Neuronal stem cell (in vitro differentiated cells): ENCODE results near the gene ACTN4.

Source experiments
- DNase-seq: peaks from one replicate; pipeline ENCODE4 v3.0.0-alpha.2; 2013; ENCODE audit warnings: low spot score
- H2AFZ ChIP-seq: one replicate; pipeline ENCODE4 v1.6.1; 2013; ENCODE audit warnings: mild to moderate bottlenecking, low read length, inconsistent platforms
- H2AK5ac ChIP-seq: 2 replicates; pipeline ENCODE4 v1.6.1; 2013; ENCODE audit warnings: low read depth, mild to moderate bottlenecking, inconsistent platforms, low read length, moderate library complexity, mixed read lengths
- H2BK120ac ChIP-seq: 2 replicates; pipeline ENCODE4 v1.6.1; 2013; ENCODE audit warnings: low read depth, mild to moderate bottlenecking, inconsistent platforms, low read length, moderate library complexity, mixed read lengths
- H2BK12ac ChIP-seq: one replicate; pipeline ENCODE4 v1.6.1; 2013; ENCODE audit warnings: low read length, inconsistent platforms
- H2BK15ac ChIP-seq: 2 replicates; pipeline ENCODE4 v1.6.1; 2013; ENCODE audit warnings: mild to moderate bottlenecking, low read length, inconsistent platforms, mixed read lengths
- H2BK5ac ChIP-seq: one replicate; pipeline ENCODE4 v1.6.1; 2013; ENCODE audit warnings: inconsistent platforms, mild to moderate bottlenecking, low read length, moderate library complexity
- H3K14ac ChIP-seq: one replicate; pipeline ENCODE4 v1.6.1; 2013; ENCODE audit warnings: low read length, inconsistent platforms
- H3K18ac ChIP-seq: 2 replicates; pipeline ENCODE4 v1.6.1; 2013; ENCODE audit warnings: low read length, inconsistent platforms
- H3K23ac ChIP-seq: 2 replicates; pipeline ENCODE4 v1.6.1; 2013; ENCODE audit warnings: low read depth, mild to moderate bottlenecking, mixed read lengths, low read length, inconsistent platforms; ENCODE audit not compliant: poor library complexity
- H3K27ac ChIP-seq: replicated peaks from 3 replicates; pipeline ENCODE4 v1.5.1; 2013; ENCODE audit warnings: low read length, inconsistent platforms
- H3K27me3 ChIP-seq, 3 experiments: 2 replicates each; pipeline ENCODE4 v1.6.1; 2013; ENCODE audit warnings: low read length in 3 of 3, mild to moderate bottlenecking in 2 of 3, inconsistent platforms in 1 of 3, low read depth in 1 of 3, mixed read lengths in 1 of 3, moderate library complexity in 1 of 3; ENCODE audit not compliant: control insufficient read depth in 3 of 3, insufficient read depth in 3 of 3
- H3K36me3 ChIP-seq, 2 donors: replicated peaks in 1 of 2; 2 replicates each; pipeline ENCODE4 v1.6.1; 2013; ENCODE audit warnings: low read length in 2 of 2; ENCODE audit not compliant: control insufficient read depth in 2 of 2, insufficient read depth in 2 of 2
- H3K4ac ChIP-seq: 2 replicates; pipeline ENCODE4 v1.6.1; 2013; ENCODE audit warnings: inconsistent platforms, mild to moderate bottlenecking, low read length, moderate library complexity
- H3K4me1 ChIP-seq, 2 donors: 1 replicate in 1 of 2; 2 replicates in 1 of 2; pipeline ENCODE4 v1.6.1; 2013; ENCODE audit warnings: low read length in 2 of 2, low read depth in 1 of 2; ENCODE audit not compliant: control insufficient read depth in 2 of 2, insufficient read depth in 1 of 2
- H3K4me2 ChIP-seq: one replicate; pipeline ENCODE4 v1.6.1; 2013; ENCODE audit warnings: mild to moderate bottlenecking, low read length, inconsistent platforms; ENCODE audit not compliant: insufficient read depth, poor library complexity, severe bottlenecking
- H3K4me3 ChIP-seq, 2 donors: 2 replicates each; pipeline ENCODE4 v1.5.1; 2013; ENCODE audit warnings: low read length in 2 of 2, mild to moderate bottlenecking in 2 of 2, inconsistent platforms in 1 of 2, moderate library complexity in 1 of 2
- H3K79me1 ChIP-seq: one replicate; pipeline ENCODE4 v1.6.1; 2013; ENCODE audit warnings: low read depth, mild to moderate bottlenecking, inconsistent platforms, low read length, moderate library complexity
- H3K9ac ChIP-seq: one replicate; pipeline ENCODE4 v1.6.1; 2013; ENCODE audit warnings: mild to moderate bottlenecking, low read depth, low read length, inconsistent platforms; ENCODE audit not compliant: poor library complexity
- H3K9me3 ChIP-seq, 2 donors: replicated peaks in 1 of 2; 2 replicates each; pipeline versions ENCODE3 to v1.6.1; 2013; ENCODE audit warnings: low read length in 2 of 2, mild to moderate bottlenecking in 2 of 2, inconsistent platforms in 1 of 2, low read depth in 1 of 2, mixed read lengths in 1 of 2, moderate library complexity in 1 of 2; ENCODE audit not compliant: control insufficient read depth in 2 of 2, insufficient read depth in 1 of 2
- H4K8ac ChIP-seq: one replicate; pipeline ENCODE4 v1.6.1; 2013; ENCODE audit warnings: low read depth, mild to moderate bottlenecking, inconsistent platforms, low read length, moderate library complexity
- H4K91ac ChIP-seq: one replicate; pipeline ENCODE4 v1.6.1; 2013; ENCODE audit warnings: low read length, low read depth, mild to moderate bottlenecking, inconsistent platforms; ENCODE audit not compliant: poor library complexity
- WGBS, 2 donors: extraction: QIAGEN DNeasy Blood & Tissue Kit; methylation state at CpG; one replicate each; pipeline ENCODE4 v1.1.7; 2013; ENCODE audit warnings: missing lambda C conversion rate in 2 of 2, mixed read lengths in 1 of 2; ENCODE audit not compliant: insufficient read length in 2 of 2, insufficient replicate concordance in 1 of 2; ENCODE audit errors: extremely low coverage in 2 of 2; 5-methylcytosine and 5-hydroxymethylcytosine counted together

ACTN4 gene

GRCh38 chr19:38671654-38672053 lies 24.2 kb downstream of the ACTN4 start:
- Histone ChIP-seq H3K4ac (no peak overlapping the region), H3K23ac (no peak overlapping the region), H3K9me3 (no peaks in the 10 kb centered on the region), H3K4me3 (no peak overlapping the region), H2BK15ac (no peak overlapping the region), H2AK5ac (no peak overlapping the region), H2BK120ac (no peak overlapping the region), H2BK12ac (no peak overlapping the region), H3K18ac (no peak overlapping the region), H4K8ac (no peak overlapping the region), H3K14ac (no peak overlapping the region), H4K91ac (no peak overlapping the region), H2AFZ (no peak overlapping the region), H3K79me1 (peaks cover 8% of the 10 kb centered on the region), H3K4me2 (no peak overlapping the region), H3K27me3 (no peaks in the 10 kb centered on the region), H3K9ac (no peak overlapping the region), H2BK5ac (no peak overlapping the region), H3K27ac (no peak overlapping the region), H3K4me1 (peaks cover 23 to 47% of the 10 kb centered on the region in 2 donors), H3K36me3 (peaks cover 0 to 31% of the 10 kb centered on the region in 2 donors)
- no CpG with 5 or more reads among the region's 4 CpGs for WGBS, 2 donors
- DNase-seq, result no peak

GRCh38 chr19:38673030-38673429 lies 25.6 kb downstream of the ACTN4 start:
- Histone ChIP-seq H2BK5ac (no peak overlapping the region), H3K9me3 (no peaks in the 10 kb centered on the region), H4K8ac (no peak overlapping the region), H3K18ac (no peak overlapping the region), H3K14ac (no peak overlapping the region), H4K91ac (no peak overlapping the region), H3K79me1 (peaks cover 10% of the 10 kb centered on the region), H3K4me3 (no peak overlapping the region), H3K23ac (no peak overlapping the region), H3K4ac (no peak overlapping the region), H2BK12ac (no peak overlapping the region), H2AK5ac (no peak overlapping the region), H3K36me3 (peaks cover 5 to 41% of the 10 kb centered on the region in 2 donors), H2AFZ (no peak overlapping the region), H3K27ac (no peak overlapping the region), H3K27me3 (no peaks in the 10 kb centered on the region), H2BK15ac (no peak overlapping the region), H2BK120ac (no peak overlapping the region), H3K4me1 (peaks cover 9 to 39% of the 10 kb centered on the region in 2 donors), H3K9ac (no peak overlapping the region), H3K4me2 (no peak overlapping the region)
- no peak for DNase-seq
- WGBS, 2 donors, result no CpG with 5 or more reads among the region's 4 CpGs

- peaks cover 19% of the 10 kb centered on the region for H3K79me1 ChIP-seq
- H3K4me2 ChIP-seq, result no peak overlapping the region
- no peak overlapping the region for H4K8ac ChIP-seq
- no peak overlapping the region for H2BK5ac ChIP-seq
- no peaks in the 10 kb centered on the region for H3K27me3 ChIP-seq
- H3K9ac ChIP-seq, result no peak overlapping the region
- peaks cover 6 to 32% of the 10 kb centered on the region in 2 donors for H3K4me1 ChIP-seq
- no peaks in the 10 kb centered on the region for H3K9me3 ChIP-seq
- no peak overlapping the region for H3K27ac ChIP-seq
- H3K14ac ChIP-seq, result no peak overlapping the region
- H3K23ac ChIP-seq, result no peak overlapping the region
- no peak overlapping the region for H3K4ac ChIP-seq
- H2BK15ac ChIP-seq, result no peak overlapping the region
- H3K18ac ChIP-seq, result no peak overlapping the region
- H4K91ac ChIP-seq, result no peak overlapping the region
- no peak overlapping the region for H2BK120ac ChIP-seq
- H3K36me3 ChIP-seq, result peaks cover 11 to 46% of the 10 kb centered on the region in 2 donors
- no CpG with 5 or more reads among the region's 16 CpGs for WGBS, 2 donors
- no peak for DNase-seq
- no peak overlapping the region for H2AK5ac ChIP-seq
- no peak overlapping the region for H2BK12ac ChIP-seq
- no peak overlapping the region for H3K4me3 ChIP-seq
- no peak overlapping the region for H2AFZ ChIP-seq
Observed at GRCh38 chr19:38674388-38675171, 27.1 kb downstream of the ACTN4 start.

GRCh38 chr19:38675611-38676010 lies 28.2 kb downstream of the ACTN4 start:
- peak overlapping the region; percentile 40 for H3K23ac ChIP-seq
- WGBS, 2 donors, result no CpG with 5 or more reads among the region's 5 CpGs
- no peak overlapping the region for H3K4me2 ChIP-seq
- H2BK120ac ChIP-seq, result no peak overlapping the region
- no peak overlapping the region for H2BK5ac ChIP-seq
- no peak overlapping the region for H2BK12ac ChIP-seq
- H2BK15ac ChIP-seq, result no peak overlapping the region
- H3K9me3 ChIP-seq, result no peaks in the 10 kb centered on the region
- H3K4me3 ChIP-seq, result no peak overlapping the region
- peaks cover 13 to 46% of the 10 kb centered on the region in 2 donors for H3K36me3 ChIP-seq
- H3K79me1 ChIP-seq, result peaks cover 21% of the 10 kb centered on the region
- no peak overlapping the region for H2AFZ ChIP-seq
- peak overlapping the region; percentile 59 for H3K18ac ChIP-seq
- H2AK5ac ChIP-seq, result no peak overlapping the region
- no peak overlapping the region for H4K91ac ChIP-seq
- H3K9ac ChIP-seq, result no peak overlapping the region
- peak overlapping the region; percentile 9 for H3K14ac ChIP-seq
- H3K4me1 ChIP-seq, result peaks cover 6 to 25% of the 10 kb centered on the region in 2 donors
- no peak overlapping the region for H4K8ac ChIP-seq
- H3K4ac ChIP-seq, result no peak overlapping the region
- H3K27ac ChIP-seq, result no peak overlapping the region
- DNase-seq, result no peak
- no peaks in the 10 kb centered on the region for H3K27me3 ChIP-seq
